HG02852 (cell line): ENCODE measurements around the gene ZNF492.
"Not testable (repeated sequence)": the region's sequence is repeated elsewhere in the genome, so short reads cannot be mapped to it uniquely, and the experiment has no call there.

Experiments used
- ATAC-seq: cut with Tn5 transposase; IDR thresholded peaks from one replicate; pipeline ENCODE4 v1.9.1; 2021; ENCODE audit warnings: mild to moderate bottlenecking, moderate library complexity; ENCODE audit not compliant: unreplicated experiment

ZNF492 gene

DNA sequence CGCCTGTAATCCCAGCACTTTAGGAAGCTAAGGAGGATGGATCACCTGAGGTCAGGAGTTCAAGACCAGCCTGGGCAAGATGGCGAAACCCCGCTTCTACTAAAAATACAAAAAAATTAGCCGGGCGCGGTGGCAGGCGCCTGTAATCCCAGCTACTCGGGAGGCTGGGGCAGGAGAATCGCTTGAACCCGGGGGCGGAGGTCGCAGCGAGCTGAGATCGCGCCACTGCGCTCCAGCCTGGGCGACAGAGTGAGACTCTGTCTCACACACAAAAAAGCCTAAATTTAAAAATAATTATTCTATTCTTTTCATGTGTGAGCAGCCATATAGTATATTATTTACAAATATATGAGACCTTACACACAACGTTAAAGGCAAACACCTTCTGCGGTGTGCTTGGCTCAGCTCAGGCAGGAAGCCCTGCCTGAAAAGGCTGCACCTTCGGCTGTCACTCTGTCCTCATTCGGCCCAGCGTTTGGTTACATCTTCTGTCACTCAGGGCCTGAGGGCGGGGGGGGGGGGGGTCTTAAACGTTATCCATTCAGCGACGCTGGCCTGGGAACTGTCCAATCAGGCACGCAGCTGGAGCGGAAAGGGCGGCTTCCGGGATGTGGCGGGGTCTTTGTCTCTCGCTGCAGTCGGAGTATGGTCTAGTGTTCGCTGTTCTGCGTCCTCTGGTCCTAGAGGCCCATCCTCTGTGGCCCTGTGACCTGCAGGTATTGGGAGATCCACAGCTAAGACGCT, at the start of gene ZNF492:
ZNF492 (plus strand) TSS at position 619 of the 744 bp plus-strand sequence. CDS start 19,076 bp downstream, outside the sequence.
- not testable (repeated sequence) for ATAC-seq

DNA sequence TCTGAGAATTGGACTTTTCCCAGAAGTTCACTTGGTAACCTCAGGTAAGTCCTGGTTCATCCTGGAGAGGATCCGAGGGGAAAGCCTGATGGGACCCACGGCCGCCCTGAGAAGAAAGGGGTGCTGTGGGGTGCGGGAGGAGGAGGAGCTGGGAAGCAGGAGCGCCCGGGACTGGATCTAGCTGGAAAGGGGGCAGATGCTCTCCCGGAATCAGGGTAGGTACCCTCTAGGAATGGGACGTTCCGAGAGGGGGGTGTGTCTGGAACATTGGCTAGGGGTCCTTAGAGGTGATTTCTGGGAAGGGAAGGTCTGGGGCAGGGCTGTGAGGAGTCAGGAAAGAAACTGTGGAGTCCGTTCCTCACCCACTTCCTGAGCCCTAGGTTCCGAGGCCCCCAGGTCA, 38.7 kb upstream of the ZNF492 start:
- no peak for ATAC-seq

DNA sequence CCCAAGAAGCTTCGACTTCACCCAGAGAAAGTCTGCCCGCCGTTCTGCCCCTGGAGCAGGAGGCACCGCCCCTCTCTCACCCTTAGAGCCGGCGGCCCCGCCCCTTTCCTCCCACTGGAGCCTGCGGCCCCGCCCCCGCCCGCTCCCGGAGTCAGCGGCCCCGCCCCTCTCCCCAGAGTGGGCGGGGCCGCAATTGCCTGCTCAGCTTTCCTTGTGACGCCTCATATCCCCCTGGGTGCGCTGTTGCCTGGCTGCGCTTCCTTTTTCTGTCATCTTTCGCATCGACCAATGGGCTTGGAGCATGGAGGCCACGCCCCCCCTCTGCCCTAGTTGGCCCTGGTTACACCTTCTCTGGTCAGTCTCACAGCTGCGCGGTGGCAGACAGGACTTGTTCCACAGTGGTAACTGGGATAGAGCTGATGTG, 38.2 kb upstream of the ZNF492 start:
- ATAC-seq = no peak

DNA sequence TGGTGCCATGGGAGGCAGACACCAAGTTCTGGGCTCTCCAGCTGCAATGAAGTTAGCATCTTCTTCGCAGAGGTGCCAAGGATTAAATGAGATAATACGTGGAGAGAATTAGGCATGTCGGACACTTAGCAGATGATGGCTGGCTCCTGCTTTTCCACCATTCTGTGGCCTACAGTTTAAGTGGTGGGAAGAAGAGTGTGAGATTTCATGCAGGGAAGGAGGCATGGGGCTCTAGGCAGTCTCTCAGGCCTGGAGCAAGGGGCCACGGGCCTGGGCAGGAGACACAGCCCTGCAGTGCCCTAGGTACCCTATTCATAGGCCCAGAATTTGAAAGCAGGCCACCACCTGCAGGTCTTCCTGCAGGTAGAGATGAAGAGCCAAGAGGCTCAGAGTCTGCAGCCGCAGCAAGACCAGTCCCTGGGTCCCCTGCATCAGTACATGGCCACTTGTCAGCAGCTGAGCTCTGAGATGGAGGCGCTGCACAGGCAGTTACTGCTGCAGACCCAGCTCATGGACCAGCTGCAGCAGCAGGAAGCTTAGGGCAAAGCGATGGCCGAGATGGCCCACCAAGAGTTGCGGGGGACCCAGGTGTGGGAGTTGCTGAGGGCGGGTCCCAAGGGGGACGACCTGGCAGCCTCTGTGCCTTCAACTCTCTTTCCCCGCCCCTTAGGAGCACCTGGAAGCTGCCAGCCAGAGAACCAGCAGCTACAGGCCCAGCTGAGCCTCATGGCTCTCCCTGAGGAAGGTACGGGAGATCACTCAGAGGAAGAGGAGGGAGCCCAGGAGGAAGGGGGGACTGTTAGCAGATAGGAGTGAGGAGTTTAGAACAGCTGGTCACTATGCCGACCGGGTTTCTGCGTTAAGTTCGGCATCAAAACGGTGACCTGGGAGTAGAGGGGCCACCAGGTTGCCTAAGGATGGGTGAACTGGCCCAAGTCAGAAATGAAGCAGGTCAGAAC, 33.2 kb upstream of the ZNF492 start:
- no peak for ATAC-seq

- ATAC-seq = no peak
Measured at GRCh38 chr19:22601906-22602630, 32.1 kb upstream of the ZNF492 start.

DNA sequence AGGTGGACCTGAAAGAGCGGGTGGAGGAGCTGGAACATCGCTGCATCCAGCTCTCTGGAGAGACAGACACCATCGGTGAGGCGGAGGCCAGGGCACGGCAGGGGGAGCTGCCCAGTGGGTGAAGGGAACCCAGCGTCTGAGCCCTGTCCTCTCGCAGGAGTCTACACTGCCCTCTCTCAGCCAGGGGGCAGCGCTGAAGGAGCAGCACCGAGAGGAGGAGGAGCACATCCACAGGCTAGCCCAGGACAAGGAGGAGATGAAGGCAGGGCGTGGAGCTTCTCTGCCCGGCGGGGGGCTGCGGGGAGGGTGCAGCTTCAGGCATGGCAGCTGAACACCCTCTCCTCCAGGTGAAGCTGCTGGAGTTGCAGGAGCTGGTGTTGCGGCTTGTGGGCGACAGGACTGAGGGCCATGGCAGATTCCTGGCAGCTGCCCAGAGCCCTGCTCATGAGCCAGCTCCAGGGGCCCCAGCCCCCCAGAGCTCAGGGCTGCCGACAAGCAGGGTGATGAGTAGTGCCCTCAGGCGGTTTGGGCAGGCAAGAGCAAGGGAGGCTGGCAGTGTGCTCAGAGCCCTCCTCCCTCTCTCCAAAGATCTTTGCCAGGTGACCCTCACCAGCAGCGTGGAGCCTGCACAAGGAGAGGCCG, 31.4 kb upstream of the ZNF492 start:
- ATAC-seq = no peak

DNA sequence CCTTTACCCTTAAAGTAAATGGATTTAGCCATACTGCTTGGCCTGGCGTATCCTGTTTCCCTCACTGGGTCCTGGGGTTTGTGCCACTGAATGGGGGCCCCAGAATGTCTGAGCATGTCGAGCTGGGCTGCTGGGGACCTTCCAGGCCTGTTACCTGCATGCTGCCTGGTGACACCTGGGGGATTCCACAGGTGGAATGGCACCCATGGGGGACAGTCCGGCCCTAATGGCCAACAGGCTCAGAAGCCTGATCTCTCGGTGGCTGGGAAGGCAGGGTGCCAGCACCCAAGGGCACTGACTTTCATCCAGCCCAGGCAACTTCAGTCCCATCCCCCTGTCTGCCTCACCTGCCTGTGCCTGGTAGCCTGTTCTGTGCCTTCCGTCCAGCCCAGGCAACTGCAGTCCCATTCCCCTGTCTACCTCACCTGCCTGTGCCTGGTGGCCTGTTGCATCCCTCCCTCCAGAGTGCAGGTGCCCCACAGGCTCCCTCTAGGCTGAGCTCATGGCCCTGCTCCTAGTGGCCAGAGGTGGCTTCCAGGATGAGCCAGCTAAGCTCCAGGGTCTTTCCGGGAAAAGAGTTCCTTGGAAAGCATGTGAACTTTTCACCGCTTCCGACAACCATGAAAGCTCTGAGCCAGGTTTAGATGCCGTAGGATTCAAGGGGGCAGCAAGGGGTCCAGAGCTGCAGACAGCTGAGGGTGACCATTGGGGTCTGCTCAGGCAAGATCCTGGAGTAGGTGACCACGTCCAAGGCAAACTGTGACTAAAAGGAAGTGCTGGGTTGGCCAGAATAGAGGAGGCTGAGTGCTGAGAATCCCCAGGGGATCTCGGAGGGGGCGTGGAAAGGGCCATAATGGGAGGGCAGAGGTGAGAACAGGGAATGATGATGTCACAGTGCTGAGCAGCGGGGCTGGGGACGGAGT, 30.3 kb upstream of the ZNF492 start:
- no peak for ATAC-seq

DNA sequence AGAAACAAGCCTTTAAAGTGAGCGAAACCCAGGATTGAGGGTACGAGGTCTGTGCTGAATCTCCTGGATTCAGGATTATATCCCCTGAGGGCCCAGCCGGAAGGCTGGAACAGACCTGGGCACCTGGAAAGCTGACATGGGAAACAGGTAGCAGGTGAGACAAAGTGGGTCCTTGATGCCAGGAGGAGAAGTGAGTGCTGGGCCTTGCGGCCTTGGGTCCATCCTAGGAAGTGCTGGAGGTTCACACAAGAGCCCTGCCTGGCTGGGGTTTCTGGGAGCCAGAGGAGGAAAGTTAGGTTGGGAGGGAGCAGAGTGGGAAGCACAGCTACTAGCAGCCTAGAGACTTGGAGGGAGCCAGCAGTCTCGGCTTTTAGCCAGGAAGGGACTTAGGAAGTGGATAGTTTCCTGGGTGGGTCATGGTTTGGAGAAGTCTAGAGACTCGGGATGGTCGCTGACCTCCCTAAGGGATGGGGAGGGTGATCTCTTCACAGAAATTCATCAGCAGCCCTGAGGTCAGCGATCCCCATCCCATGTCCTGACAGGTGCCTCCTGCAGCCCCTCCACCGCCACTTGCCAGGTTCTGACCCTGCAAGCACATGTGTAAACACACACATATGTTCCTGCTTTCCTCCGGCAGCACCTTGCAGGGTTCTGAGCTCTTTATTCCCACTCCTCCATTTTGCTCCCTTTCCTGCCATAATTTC, 29.4 kb upstream of the ZNF492 start:
- ATAC-seq = no peak

- no peak for ATAC-seq
Measured at GRCh38 chr19:22605275-22606211, 28.6 kb upstream of the ZNF492 start.

DNA sequence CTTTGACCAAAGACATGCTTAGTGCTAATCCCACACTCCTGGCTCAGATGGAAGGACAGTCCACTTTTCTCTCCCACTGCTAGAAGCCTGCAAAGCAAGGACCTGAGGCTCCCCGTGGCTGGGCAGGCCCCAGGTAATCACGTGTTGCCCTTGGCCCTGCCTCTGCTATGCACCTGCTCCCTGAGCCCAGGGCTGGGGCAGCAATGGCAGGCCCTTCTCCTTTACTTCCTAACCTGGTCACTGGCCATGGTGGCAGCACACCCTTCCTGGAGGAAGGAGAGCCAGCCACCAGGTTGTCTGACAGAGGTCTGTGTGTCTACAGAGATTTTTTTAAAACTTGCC, 27.9 kb upstream of the ZNF492 start:
- no peak for ATAC-seq

- ATAC-seq = no peak
Measured at GRCh38 chr19:22606954-22607652, 27.0 kb upstream of the ZNF492 start.

DNA sequence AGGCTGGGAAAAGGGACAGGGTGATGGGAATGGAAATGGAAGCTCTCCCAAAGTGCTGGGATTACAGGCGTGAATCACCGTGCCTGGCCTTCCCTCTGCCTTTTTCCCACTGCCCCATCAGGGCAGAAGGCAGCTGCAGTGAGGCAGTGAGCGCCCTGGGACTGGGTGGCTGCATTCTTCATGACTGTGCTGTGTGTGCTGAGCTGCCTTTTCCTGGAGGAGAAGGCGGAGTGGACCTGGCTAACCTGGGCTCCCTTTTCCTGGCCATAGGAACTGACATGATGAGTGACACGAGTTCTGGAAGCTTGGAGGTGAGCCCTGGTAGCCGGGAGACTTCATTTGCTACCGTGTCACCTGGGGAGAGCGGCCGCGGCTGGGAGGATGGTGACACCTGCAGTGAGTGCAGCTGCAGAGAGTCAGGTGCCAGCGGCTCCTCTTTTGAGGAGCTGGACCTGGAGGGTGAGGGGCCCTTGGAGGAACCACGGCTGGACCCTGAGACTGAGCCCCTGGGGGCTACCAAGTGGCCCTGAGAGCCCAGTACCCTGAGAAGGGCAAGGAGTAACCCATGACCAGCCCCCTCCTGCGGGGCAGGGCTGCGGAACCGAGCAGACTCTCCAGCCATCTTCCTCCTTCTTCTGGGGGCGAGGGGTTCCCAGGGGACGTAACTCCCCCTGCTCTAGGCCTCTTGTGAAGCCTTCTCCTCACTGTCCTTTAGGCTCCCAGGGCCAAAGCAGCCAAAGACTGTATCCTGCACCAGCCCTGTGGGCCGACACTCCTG, 26.3 kb upstream of the ZNF492 start:
- no peak for ATAC-seq

- no peak for ATAC-seq
Measured at GRCh38 chr19:22608441-22608840, 25.7 kb upstream of the ZNF492 start.

DNA sequence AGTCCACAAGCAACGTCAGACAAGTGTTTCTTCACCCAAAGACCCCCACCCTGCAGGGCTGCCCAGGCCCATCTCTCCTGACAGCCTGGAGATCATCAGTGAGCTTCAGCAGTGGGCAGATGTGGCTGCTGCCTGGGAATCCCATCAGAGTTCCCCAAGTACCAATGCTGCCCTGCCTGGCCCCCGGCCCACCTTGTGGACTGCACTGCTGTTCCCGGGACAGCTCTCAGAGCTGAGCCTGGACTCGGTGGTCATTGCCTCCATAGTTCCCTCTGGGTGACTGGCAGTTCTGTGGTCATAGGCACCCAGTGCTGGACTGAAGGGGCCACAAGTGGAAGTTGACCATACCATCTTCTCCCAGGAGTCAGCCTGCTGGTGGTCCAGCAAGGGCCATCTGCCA, 24.5 kb upstream of the ZNF492 start:
- no peak for ATAC-seq

- ATAC-seq = no peak
Measured at GRCh38 chr19:22610121-22610520, 24.0 kb upstream of the ZNF492 start.

DNA sequence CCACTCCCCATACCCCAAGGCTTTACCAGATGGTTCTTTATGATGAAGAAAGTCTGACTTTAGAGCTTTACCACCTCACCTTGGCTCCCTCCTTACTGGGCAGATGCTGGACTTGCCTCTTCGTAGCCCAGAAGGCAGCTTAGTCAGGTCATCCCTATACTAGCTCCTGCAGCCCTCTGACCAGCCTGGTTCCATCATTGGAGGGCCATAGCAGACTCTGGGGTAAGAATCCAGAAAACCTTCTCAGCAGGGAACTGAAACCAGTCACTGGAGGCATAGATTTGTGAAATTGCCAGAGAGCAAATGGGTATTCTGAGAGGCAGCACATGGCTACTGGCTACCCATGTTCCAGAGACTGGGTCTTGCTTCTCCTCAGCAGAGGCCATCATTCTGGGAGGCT, 21.8 kb upstream of the ZNF492 start:
- no peak for ATAC-seq

- ATAC-seq = no peak
Measured at GRCh38 chr19:22616659-22617058, 17.5 kb upstream of the ZNF492 start.
